ENCODE measurements around the gene MIAT.

DNA sequence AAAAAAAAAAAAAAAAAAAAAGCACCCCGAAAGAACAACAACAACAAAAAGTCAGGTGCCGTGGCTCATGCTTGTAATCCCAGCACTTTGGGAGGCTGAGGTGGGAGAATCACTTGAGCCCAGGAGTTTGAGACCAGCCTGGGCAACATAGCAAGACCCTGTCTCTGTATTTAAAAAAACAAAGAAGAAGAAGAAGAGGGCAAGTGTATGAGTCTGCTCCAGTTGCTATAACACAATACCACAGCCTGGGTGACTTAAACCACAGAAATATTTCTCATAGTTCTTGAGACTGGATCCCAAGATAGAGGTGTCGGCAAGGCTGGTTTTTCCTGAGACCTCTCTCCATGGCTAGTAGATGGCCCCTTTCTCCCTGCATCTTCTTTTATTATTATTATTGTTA, 23.2 kb upstream of the MIAT start:
- TF ChIP-seq, protein P1, sequence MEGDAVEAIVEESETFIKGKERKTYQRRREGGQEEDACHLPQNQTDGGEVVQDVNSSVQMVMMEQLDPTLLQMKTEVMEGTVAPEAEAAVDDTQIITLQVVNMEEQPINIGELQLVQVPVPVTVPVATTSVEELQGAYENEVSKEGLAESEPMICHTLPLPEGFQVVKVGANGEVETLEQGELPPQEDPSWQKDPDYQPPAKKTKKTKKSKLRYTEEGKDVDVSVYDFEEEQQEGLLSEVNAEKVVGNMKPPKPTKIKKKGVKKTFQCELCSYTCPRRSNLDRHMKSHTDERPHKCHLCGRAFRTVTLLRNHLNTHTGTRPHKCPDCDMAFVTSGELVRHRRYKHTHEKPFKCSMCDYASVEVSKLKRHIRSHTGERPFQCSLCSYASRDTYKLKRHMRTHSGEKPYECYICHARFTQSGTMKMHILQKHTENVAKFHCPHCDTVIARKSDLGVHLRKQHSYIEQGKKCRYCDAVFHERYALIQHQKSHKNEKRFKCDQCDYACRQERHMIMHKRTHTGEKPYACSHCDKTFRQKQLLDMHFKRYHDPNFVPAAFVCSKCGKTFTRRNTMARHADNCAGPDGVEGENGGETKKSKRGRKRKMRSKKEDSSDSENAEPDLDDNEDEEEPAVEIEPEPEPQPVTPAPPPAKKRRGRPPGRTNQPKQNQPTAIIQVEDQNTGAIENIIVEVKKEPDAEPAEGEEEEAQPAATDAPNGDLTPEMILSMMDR (optimal IDR thresholded peaks at IDR 0.05 in 1 of 3, IDR thresholded peaks at IDR 0.05 in 1 of 3, conservative IDR thresholded peaks at IDR 0.05 in 1 of 3; ENCODE audit: extremely low read depth in 1 of 3, insufficient read depth in 2 of 3, low read length in 3 of 3) = no peak
- TF ChIP-seq EZH2 (IDR thresholded peaks at IDR 0.05; ENCODE audit: low read length) = no peak
